Mucosa of descending colon (tissue), 3 donors: Measurements from ENCODE around the gene ARHGDIA. TPM values are rescaled to one million over a fixed set of nuclear protein-coding genes. Genes with fewer than 3 reads are reported as not detected.
A peak's percentile ranks its signal among the peaks of the same experiment; 100 is the strongest.
"Not testable (repeated sequence)": the region's sequence is repeated elsewhere in the genome, so short reads cannot be mapped to it uniquely, and the experiment has no call there.

ENCODE experiments used
- ATAC-seq: fragments of 200-7000 bp; cut with Tn5 transposase; one replicate; pipeline ENCODE4 v1.9.1; 2020; ENCODE audit warnings: mild to moderate bottlenecking, moderate library complexity
- DNase-seq, 3 donors: peaks; one replicate each; pipeline ENCODE4 v3.0.0-alpha.2; 2020
- H3K36me3 ChIP-seq: fragments of 200-600 bp; one replicate; pipeline ENCODE4 v1.8.0; 2021; ENCODE audit warnings: low read depth, mild to moderate bottlenecking
- H3K4me1 ChIP-seq: fragments of 200-600 bp; one replicate; pipeline ENCODE4 v1.8.0; 2021; ENCODE audit warnings: low read depth, mild to moderate bottlenecking
- H3K4me3 ChIP-seq: fragments of 200-600 bp; one replicate; pipeline ENCODE4 v1.8.0; 2021; ENCODE audit warnings: mild to moderate bottlenecking
- H3K9me3 ChIP-seq: fragments of 200-600 bp; one replicate; pipeline ENCODE4 v1.8.0; 2021; ENCODE audit warnings: mild to moderate bottlenecking
- CTCF ChIP-seq: fragments of 200-600 bp; IDR thresholded peaks from one replicate; pipeline ENCODE4 v1.8.0; 2022; ENCODE audit warnings: antibody characterized with exemption, mild to moderate bottlenecking
- intact Hi-C, 2 donors: fragments of 100-400 bp; cut with DNase I in 1 of 2; cut with micrococcal nuclease in 1 of 2; formaldehyde crosslinking; loops; one replicate each; pipeline versions ENCODE4 v1.11.0 to v1.11.1; 2022; cut with DNase I, micrococcal nuclease
- total RNA-seq, 3 donors: library from RNA; stranded (reverse); fragmentation: NEBNext Ultra II Directional in 2 of 3; extraction: Animal tissue kit (Norgen Biotek cat#: 25700) in 2 of 3; gene quantifications; one replicate each; pipeline versions ENCODE4 v1.2.1 to v1.2.4, GENCODE V29; 2021 to 2023
- donor health status: DM: no; HTN: no; CAD: no; lungs with moderate emphysema.
- donor health status: DM: no; HTN: no; CAD: no.
- donor health status: DM: no; HTN: yes; CAD: no.

The ARHGDIA gene
- total RNA-seq, 3 donors from 2014 or later: 326 to 473 (median 442) TPM

GRCh38 chr17:81842725-81843504 is 28.2 kb downstream of the ARHGDIA start:
- intact Hi-C loops: no loop called here
- peaks cover 20% of the 10 kb centered on the region for H3K36me3 ChIP-seq
- ATAC-seq: peak; percentile 37

GRCh38 chr17:81842378-81842724 is 28.8 kb downstream of the ARHGDIA start:
- no peak for ATAC-seq
- Histone ChIP-seq H3K4me1 (no peaks in the 10 kb centered on the region), H3K4me3 (no peak overlapping the region), H3K9me3 (no peaks in the 10 kb centered on the region), H3K36me3 (peaks cover 20% of the 10 kb centered on the region)
- intact Hi-C loops: no loop called here
- no peak for TF ChIP-seq CTCF
- DNase-seq: no peak

More at GRCh38 chr17:81842725-81843504, 28.2 kb downstream of the ARHGDIA start:
- no peaks in the 10 kb centered on the region for H3K4me1 ChIP-seq
- DNase-seq: no peak
- no peak for TF ChIP-seq CTCF
- no peaks in the 10 kb centered on the region for H3K9me3 ChIP-seq
- H3K4me3 ChIP-seq: no peak overlapping the region

- DNase-seq: no peak
- no peaks in the 10 kb centered on the region for H3K4me1 ChIP-seq
- TF ChIP-seq CTCF: no peak
- no peaks in the 10 kb centered on the region for H3K9me3 ChIP-seq
- H3K36me3 ChIP-seq: peaks cover 20% of the 10 kb centered on the region
- no peak overlapping the region for H3K4me3 ChIP-seq
- ATAC-seq: no peak
- intact Hi-C loops: no loop called here
Measured at GRCh38 chr17:81841866-81842265, 29.3 kb downstream of the ARHGDIA start.

- Histone ChIP-seq H3K4me3 (no peak overlapping the region), H3K36me3 (peaks cover 18% of the 10 kb centered on the region), H3K9me3 (no peaks in the 10 kb centered on the region), H3K4me1 (no peaks in the 10 kb centered on the region)
- intact Hi-C loops: no loop called here
- no peak for TF ChIP-seq CTCF
- DNase-seq: no peak
- ATAC-seq: peak; percentile 7
Measured at GRCh38 chr17:81840826-81841778, 30.0 kb downstream of the ARHGDIA start.

GRCh38 chr17:81840059-81840458 is 31.1 kb downstream of the ARHGDIA start:
- DNase-seq, ATAC-seq, H3K9me3 ChIP-seq, H3K4me3 ChIP-seq, intact Hi-C loops, H3K4me1 ChIP-seq: not testable (repeated sequence)
- H3K36me3 ChIP-seq: peaks cover 11% of the 10 kb centered on the region

- DNase-seq (no peak), ATAC-seq (no peak)
- intact Hi-C loops: no loop called here
- H3K36me3 ChIP-seq: peaks cover 9% of the 10 kb centered on the region
- no peaks in the 10 kb centered on the region for H3K4me1 ChIP-seq
- TF ChIP-seq CTCF: no peak
- no peaks in the 10 kb centered on the region for H3K9me3 ChIP-seq
- H3K4me3 ChIP-seq: no peak overlapping the region
Measured at GRCh38 chr17:81839301-81839700, 31.8 kb downstream of the ARHGDIA start.
